Measurements from ENCODE around the gene GNA14. TPM values are rescaled to one million over a fixed set of nuclear protein-coding genes. Genes with fewer than 3 reads are reported as not detected.

Gene GNA14
- polyA plus RNA-seq, 3 donors, result 0.04 TPM; not detected in 2

- H3K27ac Mint-ChIP-seq, result no peak overlapping the region
- no peaks in the 10 kb centered on the region for H3K9me3 ChIP-seq (replicated peaks in 1 of 2; ENCODE audit: control insufficient read depth in 1 of 2, insufficient read depth in 1 of 2, low read length in 2 of 2)
- no peak overlapping the region for H3K4me3 ChIP-seq (replicated peaks in 1 of 3; ENCODE audit: low read depth in 2 of 3, low read length in 3 of 3)
- WGBS (ENCODE audit: insufficient coverage), result 80% methylated on average over 1 of the region's 1 CpG
- no peaks in the 10 kb centered on the region for H3K27me3 ChIP-seq (ENCODE audit: control insufficient read depth in 2 of 2, insufficient read depth in 2 of 2, low read length in 2 of 2)
- H3K9me3 Mint-ChIP-seq, result peaks cover 0 to 2% (median 0%) of the 10 kb centered on the region in 7 donors
- no peak overlapping the region for H2AFZ ChIP-seq (ENCODE audit: insufficient read depth, low read depth, low read length, poor library complexity, severe bottlenecking)
- no peak overlapping the region for H3K4me3 Mint-ChIP-seq
- no peaks in the 10 kb centered on the region for H4K20me1 ChIP-seq (ENCODE audit: insufficient read depth, low read length)
- peaks cover 0 to 3% (median 1%) of the 10 kb centered on the region in 3 donors for H3K27me3 Mint-ChIP-seq (ENCODE audit: low read depth in 3 of 3)
- no peaks in the 10 kb centered on the region for H3K79me2 ChIP-seq (ENCODE audit: insufficient read depth, low read length)
- no peaks in the 10 kb centered on the region for H3K36me3 ChIP-seq (replicated peaks in 1 of 2; ENCODE audit: control insufficient read depth in 1 of 2, insufficient read depth in 2 of 2, low read length in 2 of 2)
- no peak overlapping the region for H3K27ac ChIP-seq (ENCODE audit: low read depth in 1 of 2, low read length in 2 of 2)
- no peak overlapping the region for H3K9ac ChIP-seq (ENCODE audit: insufficient read depth, low read length, poor library complexity, severe bottlenecking)
- H3K4me1 Mint-ChIP-seq, result peaks cover 12% of the 10 kb centered on the region
- no peak for DNase-seq
- TF ChIP-seq CTCF (IDR thresholded peaks at IDR 0.05), result no peak
- H3K4me2 ChIP-seq (replicated peaks; ENCODE audit: extremely low read depth, low read length, poor library complexity, severe bottlenecking), result no peak overlapping the region
- peaks cover 6 to 11% of the 10 kb centered on the region in 2 donors for H3K4me1 ChIP-seq (ENCODE audit: control insufficient read depth in 1 of 2, insufficient read depth in 2 of 2, low read length in 2 of 2)
- H3K36me3 Mint-ChIP-seq, result no peaks in the 10 kb centered on the region
- intact Hi-C loops (cut with micrococcal nuclease), result no loop called here
These were observed 84.9 kb downstream of the GNA14 start for GRCh38 chr9:77563174-77563573.

- peaks cover 0 to 3% (median 1%) of the 10 kb centered on the region in 3 donors for H3K27me3 Mint-ChIP-seq (ENCODE audit: low read depth in 3 of 3)
- no peak for TF ChIP-seq CTCF (IDR thresholded peaks at IDR 0.05)
- no peaks in the 10 kb centered on the region for H4K20me1 ChIP-seq (ENCODE audit: insufficient read depth, low read length)
These were observed 85.9 kb downstream of the GNA14 start for GRCh38 chr9:77562019-77562748.

More at GRCh38 chr9:77562019-77562748, 85.9 kb downstream of the GNA14 start:
- Histone ChIP-seq H3K27ac (ENCODE audit: low read depth in 1 of 2, low read length in 2 of 2) (no peak overlapping the region), H3K4me3 (replicated peaks in 1 of 3; ENCODE audit: low read depth in 2 of 3, low read length in 3 of 3) (no peak overlapping the region), H3K9ac (ENCODE audit: insufficient read depth, low read length, poor library complexity, severe bottlenecking) (no peak overlapping the region), H3K4me1 (ENCODE audit: control insufficient read depth in 1 of 2, insufficient read depth in 2 of 2, low read length in 2 of 2) (peaks cover 6 to 11% of the 10 kb centered on the region in 2 donors), H3K9me3 (replicated peaks in 1 of 2; ENCODE audit: control insufficient read depth in 1 of 2, insufficient read depth in 1 of 2, low read length in 2 of 2) (no peaks in the 10 kb centered on the region), H3K79me2 (ENCODE audit: insufficient read depth, low read length) (no peaks in the 10 kb centered on the region), H3K4me2 (replicated peaks; ENCODE audit: extremely low read depth, low read length, poor library complexity, severe bottlenecking) (no peak overlapping the region), H3K36me3 (replicated peaks in 1 of 2; ENCODE audit: control insufficient read depth in 1 of 2, insufficient read depth in 2 of 2, low read length in 2 of 2) (no peaks in the 10 kb centered on the region), H2AFZ (ENCODE audit: insufficient read depth, low read depth, low read length, poor library complexity, severe bottlenecking) (no peak overlapping the region), H3K27me3 (ENCODE audit: control insufficient read depth in 2 of 2, insufficient read depth in 2 of 2, low read length in 2 of 2) (no peaks in the 10 kb centered on the region)
- Mint-ChIP-seq H3K4me3 (no peak overlapping the region), H3K9me3 (peaks cover 0 to 2% (median 0%) of the 10 kb centered on the region in 7 donors), H3K27ac (peak overlapping the region in 3 of 7 donors; percentile 2 to 64 (median 58)), H3K36me3 (no peaks in the 10 kb centered on the region), H3K4me1 (peaks cover 12% of the 10 kb centered on the region)
- peak in 2 of 3 donors; percentile 21 to 62 for DNase-seq
- intact Hi-C loops (cut with micrococcal nuclease), result no loop called here
- WGBS (ENCODE audit: insufficient coverage), result 90% methylated on average over 3 of the region's 6 CpGs
